ENCODE measurements around the gene WIZ.

WIZ gene

GRCh38 chr19:15431396-15432017 is 18.2 kb downstream of the WIZ start:
- in situ Hi-C loops (cut with HindIII; ENCODE audit: low sequenced_read_pairs) = no loop called here

GRCh38 chr19:15430526-15431120 is 19.1 kb downstream of the WIZ start:
- in situ Hi-C loops (cut with HindIII; ENCODE audit: low sequenced_read_pairs) = no loop called here

DNA sequence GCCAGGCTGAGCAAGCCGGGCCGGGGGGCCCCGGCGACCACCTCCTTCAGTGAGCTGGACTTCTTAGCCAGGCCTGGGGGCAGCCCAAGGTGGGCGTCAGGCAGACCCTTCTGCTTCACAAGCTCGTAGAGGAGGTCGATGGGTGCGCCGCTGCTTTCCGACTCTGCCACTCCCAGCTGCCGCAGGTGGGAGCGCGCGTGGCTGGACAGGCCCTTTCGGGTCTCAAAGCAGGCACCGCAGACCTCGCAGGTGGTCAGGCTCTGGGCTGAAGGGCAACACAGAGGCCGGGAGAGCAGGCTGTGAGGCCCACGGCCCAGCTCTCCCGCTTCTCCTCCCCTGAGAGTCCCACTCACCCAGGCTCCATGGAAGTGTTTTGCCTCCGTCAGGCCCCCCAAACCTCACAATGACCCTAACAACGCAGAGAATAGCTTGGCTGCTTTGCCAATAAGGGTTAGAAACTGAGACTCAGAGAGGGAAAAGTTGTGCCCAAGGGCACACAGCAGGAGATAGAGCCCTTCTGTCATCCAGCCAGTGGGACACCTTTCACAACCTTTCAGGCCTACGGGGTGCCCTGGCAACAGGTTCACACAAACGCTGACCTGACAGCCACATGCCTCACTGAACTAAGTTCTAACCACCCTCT is 19.8 kb downstream of the WIZ start:
- in situ Hi-C loops (cut with HindIII; ENCODE audit: low sequenced_read_pairs) = no loop called here

DNA sequence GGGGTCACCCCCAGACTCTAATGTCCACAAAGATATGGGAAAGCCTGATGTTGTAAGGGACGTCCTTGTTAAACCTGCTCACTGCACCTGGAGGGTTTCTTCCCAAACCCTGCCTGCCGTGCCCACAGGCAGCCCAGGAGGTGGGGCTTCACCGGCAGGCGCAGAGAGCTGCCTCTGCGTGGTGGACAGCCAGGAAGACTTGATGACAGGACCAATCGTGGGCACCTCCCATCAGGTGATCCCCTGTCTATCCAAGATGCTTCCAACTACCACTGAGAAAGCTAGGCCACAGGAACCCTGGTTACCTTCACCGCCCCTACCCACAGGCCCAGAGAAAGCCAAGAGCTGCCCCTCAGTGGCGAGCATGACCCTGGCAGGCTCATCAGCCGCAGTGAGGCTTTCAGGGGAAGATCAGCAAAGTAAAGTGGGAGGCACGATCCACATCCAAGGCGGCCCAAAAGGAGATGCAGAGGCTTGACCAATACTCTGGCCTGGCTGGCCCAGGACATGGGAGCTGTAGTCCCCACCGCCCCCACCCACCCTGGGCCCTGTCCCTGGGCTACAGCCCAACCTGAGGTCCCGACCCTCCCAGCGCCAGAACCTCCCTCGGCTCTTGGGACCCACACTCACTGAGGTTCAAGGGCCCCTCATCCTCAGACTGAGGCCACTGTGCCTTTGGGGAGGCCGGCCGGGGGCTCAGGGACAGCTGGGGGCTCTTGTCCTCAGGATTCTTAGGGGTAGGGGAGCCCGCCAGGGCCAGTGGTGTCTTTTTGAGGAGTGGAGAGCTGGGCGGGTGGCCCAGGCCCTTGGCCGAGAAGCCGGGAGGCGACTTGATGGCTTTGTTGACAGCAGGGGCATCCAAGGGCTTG is 20.6 kb downstream of the WIZ start:
- in situ Hi-C loops (cut with HindIII; ENCODE audit: low sequenced_read_pairs) = no loop called here

GRCh38 chr19:15427991-15428471 is 21.7 kb downstream of the WIZ start:
- in situ Hi-C loops (cut with HindIII; ENCODE audit: low sequenced_read_pairs) = no loop called here

DNA sequence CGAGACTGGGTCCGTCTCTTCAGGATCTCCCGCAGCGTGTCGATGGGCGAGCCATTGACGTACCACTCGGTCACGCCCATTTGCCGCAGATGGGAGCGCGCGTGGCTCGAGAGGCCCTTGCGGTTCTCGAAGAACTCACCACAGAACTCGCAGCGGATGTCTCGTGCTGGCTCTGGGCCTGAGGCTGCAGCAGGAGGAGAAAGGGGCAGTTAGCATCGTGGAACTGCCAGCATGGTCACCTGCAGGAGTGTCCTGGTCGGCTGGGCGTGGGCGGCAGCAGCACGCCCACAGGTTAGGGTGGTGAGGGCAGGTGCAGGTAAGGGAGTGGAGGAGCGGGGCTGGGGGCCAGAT is 22.4 kb downstream of the WIZ start:
- in situ Hi-C loops (cut with HindIII; ENCODE audit: low sequenced_read_pairs) = no loop called here

DNA sequence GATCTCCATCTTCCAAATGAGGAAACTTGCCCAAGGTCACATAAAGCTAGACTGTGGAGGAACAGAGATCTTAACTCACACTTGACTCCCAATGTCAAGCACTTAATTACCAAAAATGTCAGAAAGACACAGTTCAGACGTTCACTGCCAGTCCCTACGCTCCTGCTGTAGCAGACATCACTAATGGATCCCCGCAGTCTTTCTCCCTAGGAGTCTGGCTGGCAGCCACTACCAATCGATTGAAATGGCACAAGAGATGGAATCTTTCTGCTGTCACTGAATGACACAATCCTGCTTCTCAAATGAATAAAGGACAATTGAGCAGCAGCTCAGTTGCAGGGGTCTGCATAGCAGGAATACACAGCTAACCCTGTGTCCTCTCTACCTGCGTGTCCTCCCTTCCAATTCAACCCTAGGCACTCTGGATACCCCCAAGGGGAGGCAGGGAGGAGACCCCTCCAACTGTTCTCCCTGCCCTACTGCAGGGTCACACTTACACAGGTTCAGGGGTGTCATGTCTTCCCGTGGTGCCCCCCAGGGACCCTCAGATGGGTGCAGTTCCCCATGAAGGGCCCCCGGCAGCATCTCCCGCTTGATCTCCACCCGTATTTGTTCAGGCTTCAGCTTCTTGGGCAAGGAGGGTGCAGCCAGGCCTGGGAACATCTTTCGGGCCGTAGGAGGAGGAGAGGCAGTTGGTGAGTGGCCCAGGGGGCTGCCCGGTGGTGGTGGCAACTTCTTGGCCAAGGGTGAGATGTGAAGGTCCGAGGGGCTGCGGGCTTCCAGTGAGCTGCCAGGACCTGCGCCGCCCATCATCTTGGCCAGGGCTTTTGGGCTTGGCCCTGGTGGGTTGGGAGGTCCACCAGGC is 23.0 kb downstream of the WIZ start:
- in situ Hi-C loops (cut with HindIII; ENCODE audit: low sequenced_read_pairs) = no loop called here

- in situ Hi-C loops (cut with HindIII; ENCODE audit: low sequenced_read_pairs) = no loop called here
Measured at GRCh38 chr19:15425321-15425950, 24.3 kb downstream of the WIZ start.

DNA sequence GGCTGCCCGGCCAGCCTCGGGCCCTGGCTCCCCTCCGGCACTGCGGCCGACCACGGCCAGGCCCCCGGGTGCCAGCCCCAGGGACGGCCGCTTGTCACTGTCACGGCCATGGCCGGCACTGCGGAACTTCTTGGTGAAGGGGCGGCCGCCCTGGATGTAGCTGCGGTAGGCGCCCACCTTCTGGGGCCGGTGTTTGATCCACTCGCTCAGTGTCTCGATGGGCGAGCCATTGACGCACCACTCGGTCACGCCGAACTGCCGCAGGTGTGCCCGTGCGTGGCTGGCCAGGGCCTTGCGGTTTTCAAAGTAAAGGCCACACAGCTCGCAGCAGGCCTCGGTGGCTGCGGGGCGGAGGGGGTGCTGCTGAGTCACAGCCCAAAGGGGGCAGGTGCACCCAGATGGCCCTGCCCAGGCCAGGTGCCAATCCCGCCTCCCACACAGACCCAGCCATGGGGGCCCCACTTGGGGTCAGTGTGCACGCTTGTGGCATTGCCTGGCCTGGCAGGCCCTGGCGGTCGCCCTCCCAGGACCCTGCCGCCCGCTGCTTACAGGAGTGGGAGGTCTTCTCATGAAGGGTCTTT is 25.0 kb downstream of the WIZ start:
- in situ Hi-C loops (cut with HindIII; ENCODE audit: low sequenced_read_pairs) = no loop called here

DNA sequence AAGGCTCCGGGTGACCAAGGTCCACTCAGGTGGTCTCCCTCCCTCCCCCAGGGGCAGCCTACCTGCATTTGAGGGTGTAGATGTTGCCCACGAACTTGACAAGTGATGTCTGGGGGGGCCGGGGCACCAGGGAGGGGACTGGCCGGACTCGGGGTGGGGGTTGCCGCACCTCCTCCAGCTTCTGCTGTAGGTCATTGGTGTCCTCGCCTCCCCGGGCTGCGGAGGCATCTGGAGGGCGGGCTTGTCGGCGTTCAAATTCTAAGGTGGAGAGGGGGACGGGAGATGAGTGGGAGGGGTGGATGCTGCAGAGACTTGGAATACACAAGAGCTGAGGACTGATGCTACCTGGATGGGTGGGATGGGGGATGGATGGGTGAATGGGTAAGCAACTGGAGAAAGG is 25.6 kb downstream of the WIZ start:
- in situ Hi-C loops (cut with HindIII; ENCODE audit: low sequenced_read_pairs) = no loop called here

- in situ Hi-C loops (cut with HindIII; ENCODE audit: low sequenced_read_pairs) = no loop called here
Measured at GRCh38 chr19:15423130-15423529, 26.6 kb downstream of the WIZ start.

- in situ Hi-C loops (cut with HindIII; ENCODE audit: low sequenced_read_pairs) = no loop called here
Measured at GRCh38 chr19:15422296-15423075, 27.3 kb downstream of the WIZ start.

DNA sequence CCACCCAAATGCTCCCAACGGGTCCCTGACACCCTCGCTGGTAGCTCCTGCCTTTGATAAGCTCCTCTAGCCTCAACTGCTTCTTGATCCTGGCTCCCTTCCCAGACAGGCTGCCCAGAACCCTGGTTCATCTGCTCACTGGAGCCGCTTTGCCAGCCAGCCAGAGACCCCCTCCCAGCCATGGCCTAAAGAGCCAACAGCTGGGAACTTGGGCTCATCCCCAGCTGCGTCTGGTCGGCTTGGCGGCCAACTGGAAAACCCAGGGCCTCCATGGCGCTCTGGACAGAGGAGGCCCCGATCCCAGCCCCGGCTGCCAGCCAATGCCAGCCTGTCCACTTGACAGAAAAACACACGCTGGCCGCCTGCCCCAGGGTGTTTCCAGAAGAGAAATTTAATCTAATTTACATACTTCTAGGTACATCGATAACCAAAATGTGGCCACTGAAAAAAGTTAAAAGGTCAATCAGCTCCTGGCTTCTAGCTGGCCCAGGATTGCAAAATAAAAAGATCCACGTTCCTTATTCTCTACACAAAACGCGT is 28.0 kb downstream of the WIZ start:
- in situ Hi-C loops (cut with HindIII; ENCODE audit: low sequenced_read_pairs) = no loop called here

DNA sequence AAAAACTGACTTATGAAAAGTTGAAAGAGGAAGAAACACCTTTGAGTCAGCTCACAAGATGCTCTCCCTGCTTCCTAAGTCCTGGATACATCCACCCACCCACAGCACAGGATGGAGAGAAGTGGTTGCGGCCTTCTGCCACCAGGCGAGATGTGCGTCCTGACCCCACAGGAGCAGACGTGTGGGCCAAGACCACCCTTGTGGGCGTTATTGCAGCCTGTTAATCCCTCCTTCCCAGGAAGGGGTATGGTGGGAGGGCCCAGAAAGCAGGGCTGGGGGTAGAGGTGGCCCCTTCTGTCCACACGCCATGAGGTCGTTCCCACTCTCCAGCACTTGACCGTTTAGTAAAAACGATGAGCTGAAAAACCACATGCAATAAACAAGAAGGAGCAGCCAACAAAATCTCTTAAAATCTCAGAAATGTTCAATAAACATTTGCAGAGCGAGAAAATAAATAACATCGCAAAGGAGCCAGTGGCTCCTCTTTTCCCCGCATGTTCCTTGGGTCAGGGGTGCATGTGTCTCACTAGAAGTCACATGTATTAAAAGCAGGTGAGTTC is 28.5 kb downstream of the WIZ start:
- in situ Hi-C loops (cut with HindIII; ENCODE audit: low sequenced_read_pairs) = no loop called here

GRCh38 chr19:15419413-15420025 is 30.2 kb downstream of the WIZ start:
- in situ Hi-C loops (cut with HindIII; ENCODE audit: low sequenced_read_pairs) = no loop called here

- in situ Hi-C loops (cut with HindIII; ENCODE audit: low sequenced_read_pairs) = no loop called here
Measured at GRCh38 chr19:15418579-15419412, 31.0 kb downstream of the WIZ start, which contains the start of gene AKAP8L. Gene AKAP8L, minus strand, starts transcription at chr19:15418988. Its CDS starts 65 bp downstream, at chr19:15418923.

DNA sequence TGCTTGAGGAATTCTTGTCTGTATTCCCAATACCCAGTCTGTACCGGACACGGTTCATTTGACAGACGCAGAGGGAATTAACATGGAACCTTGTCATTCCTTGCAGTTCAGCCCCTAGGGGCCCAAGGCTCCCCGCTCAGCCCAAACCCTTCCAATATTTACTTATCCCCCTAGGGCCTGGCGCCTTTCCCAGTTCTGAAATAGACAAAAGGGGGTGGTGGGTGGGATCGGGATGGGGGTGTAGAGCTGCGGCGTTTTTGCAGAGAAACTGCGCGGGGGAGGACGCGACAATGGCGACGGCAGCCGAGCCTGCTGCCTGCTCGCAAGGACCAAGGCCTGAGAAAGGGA is 31.6 kb downstream of the WIZ start:
- in situ Hi-C loops (cut with HindIII; ENCODE audit: low sequenced_read_pairs) = no loop called here
